ENCODE measurements around the gene IRAK2.
"Not testable (repeated sequence)": the region's sequence is repeated elsewhere in the genome, so short reads cannot be mapped to it uniquely, and the experiment has no call there.

IRAK2 gene

GRCh38 chr3:10160346-10160745, 4.4 kb upstream of the IRAK2 start:
- DNase-seq = no peak

GRCh38 chr3:10160925-10161324, 3.8 kb upstream of the IRAK2 start:
- no peak for DNase-seq

GRCh38 chr3:10162185-10162584, 2.5 kb upstream of the IRAK2 start:
- DNase-seq = no peak

GRCh38 chr3:10164201-10164545, 546 bp upstream of the IRAK2 start:
- DNase-seq = not testable (repeated sequence)

- no peak for DNase-seq
These were observed 1.5 kb downstream of the IRAK2 start for GRCh38 chr3:10166213-10166604.

GRCh38 chr3:10169000-10169496, 4.3 kb downstream of the IRAK2 start:
- DNase-seq = no peak

- DNase-seq = no peak
These were observed 6.3 kb downstream of the IRAK2 start for GRCh38 chr3:10170915-10171478.

GRCh38 chr3:10173095-10173925, 8.6 kb downstream of the IRAK2 start:
- no peak for DNase-seq

GRCh38 chr3:10173926-10174435, 9.3 kb downstream of the IRAK2 start:
- no peak for DNase-seq

- not testable (repeated sequence) for DNase-seq
These were observed 10.6 kb downstream of the IRAK2 start for GRCh38 chr3:10175334-10175733.

- DNase-seq = not testable (repeated sequence)
These were observed 11.4 kb downstream of the IRAK2 start for GRCh38 chr3:10176150-10176549.

GRCh38 chr3:10177737-10178136, 13.0 kb downstream of the IRAK2 start:
- DNase-seq = no peak

GRCh38 chr3:10178892-10179291, 14.2 kb downstream of the IRAK2 start:
- DNase-seq = no peak

- DNase-seq = no peak
These were observed 15.6 kb downstream of the IRAK2 start for GRCh38 chr3:10180289-10180688.

- no peak for DNase-seq
These were observed 16.1 kb downstream of the IRAK2 start for GRCh38 chr3:10180738-10181295.

GRCh38 chr3:10182950-10183349, 18.2 kb downstream of the IRAK2 start:
- DNase-seq = no peak

- DNase-seq = no peak
These were observed 19.5 kb downstream of the IRAK2 start for GRCh38 chr3:10184250-10184649.

GRCh38 chr3:10185804-10186762, 21.4 kb downstream of the IRAK2 start:
- no peak for DNase-seq

- no peak for DNase-seq
These were observed 22.7 kb downstream of the IRAK2 start for GRCh38 chr3:10187290-10187876.

- DNase-seq = no peak
These were observed 23.2 kb downstream of the IRAK2 start for GRCh38 chr3:10187944-10188343.

- peak; percentile 11 for DNase-seq
These were observed 24.3 kb downstream of the IRAK2 start for GRCh38 chr3:10188804-10189556.

Data from 8988T (cell line).